HS-5 (cell line): ENCODE data around the gene THSD7A.

Experiments used
- DNase-seq: peaks from one replicate; pipeline ENCODE4 v3.0.0-alpha.2; 2012; ENCODE audit warnings: low read depth

The THSD7A gene

GRCh38 chr7:11751807-11752389, 80.1 kb downstream of the THSD7A start:
- no peak for DNase-seq

GRCh38 chr7:11751315-11751714, 80.7 kb downstream of the THSD7A start:
- no peak for DNase-seq

DNA sequence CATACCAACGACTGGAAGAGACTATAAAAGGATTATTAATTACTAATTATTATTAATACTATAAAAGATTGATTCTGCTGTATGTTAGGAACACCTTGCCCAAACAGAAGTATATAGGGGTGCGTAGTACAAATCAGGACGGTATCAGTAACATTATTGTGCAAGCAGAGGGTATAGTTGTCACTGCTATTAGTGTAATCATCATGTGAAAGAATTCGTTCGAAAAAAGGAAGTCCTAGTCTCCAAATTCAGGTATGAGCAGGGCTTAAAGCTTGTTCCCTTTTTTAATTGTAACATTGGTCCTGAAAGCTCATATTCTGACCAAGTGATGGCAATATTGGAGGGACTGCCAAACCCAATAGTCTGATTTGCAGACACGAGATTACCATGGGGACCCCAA, 81.8 kb downstream of the THSD7A start:
- DNase-seq: no peak

DNA sequence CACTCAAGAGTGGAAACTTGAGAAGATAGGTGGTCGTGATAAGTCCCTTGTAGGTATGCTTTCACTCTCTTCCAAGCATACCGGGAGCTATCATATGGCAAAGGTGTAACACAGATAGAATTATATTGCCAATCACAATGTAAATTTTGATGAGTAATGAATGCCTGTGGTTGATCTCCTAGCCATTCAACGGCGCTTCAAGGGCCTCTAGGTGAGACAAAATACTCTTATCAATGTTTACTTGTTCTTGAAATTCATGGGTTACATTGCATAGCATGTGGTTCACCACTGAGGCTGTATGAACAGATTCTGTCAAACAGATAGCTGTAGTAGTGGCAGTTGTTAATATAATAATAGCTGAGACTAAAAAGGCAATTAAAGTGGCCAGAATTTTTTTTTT, 82.4 kb downstream of the THSD7A start:
- no peak for DNase-seq

GRCh38 chr7:11748884-11749283, 83.1 kb downstream of the THSD7A start:
- DNase-seq: no peak

- DNase-seq: no peak
Measured at GRCh38 chr7:11747715-11748485, 84.1 kb downstream of the THSD7A start.

DNA sequence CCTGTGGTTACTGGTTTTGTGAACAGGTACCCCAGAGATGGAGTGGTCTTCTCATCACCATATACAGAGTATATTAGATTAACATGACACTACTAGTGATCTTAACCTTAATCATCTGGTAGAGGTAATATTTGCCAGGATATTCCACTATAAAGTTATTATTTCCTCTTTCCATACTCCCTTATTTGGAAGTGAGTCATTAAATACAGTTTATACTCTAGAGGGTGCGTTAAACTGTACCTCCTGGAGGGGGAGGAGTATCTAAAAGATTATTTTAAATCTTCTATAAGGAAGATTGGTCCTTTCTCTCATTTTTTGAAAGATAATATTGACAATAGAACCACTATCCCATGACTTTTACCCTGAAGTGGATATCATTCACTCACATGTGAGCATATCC, 85.4 kb downstream of the THSD7A start:
- DNase-seq: no peak

DNA sequence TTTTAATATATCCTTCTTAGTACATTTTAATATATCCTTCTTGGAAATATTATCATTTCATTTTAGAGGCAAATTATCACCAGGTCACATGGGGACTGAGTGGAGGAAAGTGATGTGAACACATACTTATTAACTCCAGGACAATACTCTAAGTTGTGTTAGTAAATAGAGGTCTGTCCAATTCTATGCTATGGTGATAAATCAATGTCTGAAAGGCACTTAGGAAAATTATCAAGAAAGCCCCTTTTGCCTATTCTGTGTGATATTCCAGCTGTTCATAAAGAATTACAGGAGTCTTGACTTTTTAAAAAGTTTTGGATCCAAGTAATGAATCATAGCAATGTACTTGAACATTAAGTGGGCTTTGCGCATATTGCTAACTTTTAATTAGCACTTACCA, 88.5 kb downstream of the THSD7A start:
- DNase-seq: no peak

DNA sequence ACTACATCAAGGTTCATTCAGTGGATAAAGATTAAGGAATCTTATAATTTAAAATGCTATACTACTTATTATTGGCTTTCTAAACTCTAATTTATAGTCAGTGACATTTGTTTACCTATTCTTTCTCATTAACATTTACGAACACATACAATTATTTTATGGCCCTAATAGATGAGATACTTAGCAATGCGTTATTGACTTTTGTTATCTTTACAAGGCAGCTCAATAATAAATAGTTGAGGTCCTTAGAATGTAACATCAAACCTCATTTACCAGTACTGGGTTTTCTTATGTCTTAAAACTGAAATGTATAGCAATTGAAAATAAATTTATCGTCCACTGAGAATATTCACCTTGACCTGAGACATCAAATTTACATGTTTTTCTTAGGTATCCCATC, 89.0 kb downstream of the THSD7A start:
- no peak for DNase-seq

DNA sequence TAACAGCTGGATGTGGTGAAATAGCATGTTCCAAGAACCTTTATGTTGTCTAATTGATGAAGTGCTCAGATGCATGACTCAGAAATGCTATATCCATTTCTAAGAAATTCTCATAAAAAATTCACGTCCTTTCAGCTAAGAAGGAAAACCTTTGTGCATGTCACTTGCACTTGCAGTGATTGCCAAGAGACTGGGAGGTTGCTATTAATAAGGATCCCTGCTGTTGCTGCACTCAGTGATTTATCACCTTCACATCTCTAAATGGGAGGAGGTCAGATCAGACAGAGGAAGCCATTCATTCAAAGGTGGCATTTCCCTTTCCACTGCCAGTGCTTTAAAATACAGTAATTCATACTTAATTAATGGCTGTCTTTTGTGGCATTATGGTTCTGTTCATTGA, 89.5 kb downstream of the THSD7A start:
- DNase-seq: no peak

DNA sequence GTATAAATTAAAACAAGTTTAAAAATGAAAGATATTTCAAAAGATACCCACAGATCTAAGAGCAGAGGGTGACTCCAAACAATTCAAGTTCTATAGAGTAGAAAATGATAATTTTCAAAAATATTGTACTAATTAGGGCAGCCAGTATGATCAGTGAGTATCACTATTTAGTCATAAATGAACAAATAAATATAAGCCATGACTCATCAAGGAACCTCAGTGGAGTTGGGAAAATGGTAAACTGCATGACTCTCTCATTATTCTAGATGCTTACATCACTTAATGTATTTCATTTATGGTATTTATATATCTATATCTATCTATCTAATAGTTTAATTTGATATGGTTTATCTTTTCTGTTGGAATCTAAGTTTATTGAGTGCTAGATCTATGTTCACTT, 94.3 kb downstream of the THSD7A start:
- peak; percentile 58 for DNase-seq

GRCh38 chr7:11732207-11732606, 99.8 kb downstream of the THSD7A start:
- no peak for DNase-seq

DNA sequence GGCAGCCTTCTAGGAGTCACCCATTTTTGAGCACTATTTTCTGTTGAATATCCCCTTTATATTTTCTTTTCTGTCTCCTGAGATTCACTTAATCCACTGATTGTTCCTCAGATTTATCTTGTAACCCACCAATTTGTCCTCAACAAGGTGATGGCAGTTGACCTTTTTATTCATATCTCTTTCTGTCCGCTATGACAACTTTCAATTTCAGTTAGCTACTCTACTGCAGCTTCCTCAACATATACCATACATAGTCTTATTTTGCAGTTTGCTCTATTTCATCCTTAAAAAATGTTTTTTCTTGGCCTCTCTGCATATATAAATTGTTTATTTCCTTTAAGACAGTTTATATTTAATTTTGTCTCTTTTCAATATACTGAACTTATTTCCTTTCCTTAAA, 101.3 kb downstream of the THSD7A start:
- DNase-seq: no peak

DNA sequence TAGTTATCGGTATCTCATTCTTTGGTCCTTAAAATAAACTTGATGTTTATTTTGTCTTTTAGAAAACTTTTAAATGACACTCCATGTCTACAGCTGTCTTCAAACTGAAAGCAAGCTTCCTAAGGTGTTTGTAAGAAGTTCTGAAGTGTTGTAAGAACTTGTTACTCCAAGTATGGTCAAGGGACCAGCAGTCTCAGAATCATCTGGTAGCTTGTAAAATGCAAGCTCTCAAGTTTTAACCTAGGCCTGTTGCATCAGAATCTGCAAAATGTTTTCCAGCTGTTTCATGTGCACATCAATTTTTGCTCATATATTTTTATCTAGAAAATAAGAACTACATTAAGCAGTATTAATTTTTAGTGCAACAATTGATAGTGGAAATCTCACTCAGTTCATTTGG, 104.1 kb downstream of the THSD7A start:
- DNase-seq: no peak

- peak; percentile 79 for DNase-seq
Measured at GRCh38 chr7:11726794-11727155, 105.2 kb downstream of the THSD7A start.

DNA sequence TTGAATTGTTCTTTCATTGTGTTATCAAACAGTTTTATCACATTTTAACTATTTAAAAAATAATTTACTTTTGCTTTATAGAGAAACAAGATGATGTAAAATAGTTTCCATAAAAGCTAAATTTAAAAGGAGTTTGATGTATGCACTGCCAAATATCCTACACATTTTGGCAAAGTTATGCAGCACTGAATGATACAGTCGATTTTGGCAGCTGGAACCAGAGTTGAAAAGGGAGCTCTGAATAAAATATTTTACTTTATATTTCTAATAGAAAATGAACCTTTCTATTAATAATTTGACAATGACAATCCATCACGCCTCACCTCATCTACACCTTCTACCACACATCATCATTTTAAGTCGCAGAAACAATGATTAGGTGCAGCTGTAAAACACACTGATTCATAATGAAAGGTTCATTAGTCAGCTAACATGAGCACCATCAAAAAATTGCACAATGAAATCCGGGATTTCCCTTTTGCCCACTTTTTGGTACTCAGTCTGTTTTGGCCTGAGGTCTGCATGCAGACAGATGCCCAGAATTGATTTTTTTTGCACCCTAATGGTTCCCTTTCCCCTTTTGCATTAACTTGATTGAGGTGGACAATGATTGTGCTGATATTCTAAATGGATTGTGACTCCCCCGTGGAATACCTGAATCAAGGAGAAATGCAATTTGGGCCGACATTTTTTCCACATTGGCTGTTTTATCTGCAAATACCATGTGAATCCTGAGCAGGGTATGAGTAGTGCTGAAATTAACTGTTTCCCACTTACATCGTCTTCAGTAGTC, 105.8 kb downstream of the THSD7A start:
- peak; percentile 73 for DNase-seq

- peak; percentile 84 for DNase-seq
Measured at GRCh38 chr7:11716185-11716584, 115.8 kb downstream of the THSD7A start.

GRCh38 chr7:11714676-11715075, 117.3 kb downstream of the THSD7A start:
- no peak for DNase-seq

- DNase-seq: no peak
Measured at GRCh38 chr7:11714205-11714604, 117.8 kb downstream of the THSD7A start.

- DNase-seq: no peak
Measured at GRCh38 chr7:11713352-11713751, 118.6 kb downstream of the THSD7A start.

DNA sequence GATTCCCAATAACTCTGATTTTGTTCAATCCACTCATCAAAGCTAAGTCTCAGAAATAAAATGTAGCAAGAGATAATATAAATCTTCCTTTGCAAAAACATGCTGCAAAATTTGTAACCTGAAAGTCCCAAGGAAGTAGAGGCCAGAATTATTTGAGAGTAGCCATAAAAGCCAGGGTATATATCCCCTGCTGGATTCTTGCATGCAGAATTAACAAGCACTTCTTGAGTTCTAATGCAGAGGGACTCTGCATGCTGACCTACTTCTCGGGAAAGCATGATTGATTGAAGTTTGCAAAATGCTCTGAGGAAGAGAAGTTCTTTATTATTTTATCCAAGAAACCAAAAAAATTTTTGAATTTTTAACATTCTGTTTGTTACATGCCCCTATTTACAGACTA, 121.6 kb downstream of the THSD7A start:
- DNase-seq: no peak

DNA sequence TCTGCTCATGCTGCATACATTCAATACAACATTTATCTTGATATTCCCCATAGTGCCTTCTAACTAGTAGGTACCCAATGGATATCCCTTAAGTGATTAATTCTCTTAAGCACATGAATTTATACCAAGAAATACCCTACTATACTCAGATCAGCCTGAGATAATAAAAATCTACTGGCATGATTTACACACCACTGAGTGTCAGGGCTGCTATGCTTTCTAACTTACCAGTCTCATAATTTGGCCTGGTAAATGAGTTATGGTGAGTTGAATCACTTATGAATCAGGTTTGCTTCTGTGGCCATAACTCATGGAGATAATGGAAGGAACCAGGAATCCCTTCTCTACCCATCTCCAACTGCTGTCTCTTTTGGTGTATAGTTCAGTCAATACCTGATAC, 122.8 kb downstream of the THSD7A start:
- no peak for DNase-seq

GRCh38 chr7:11707606-11708193, 124.3 kb downstream of the THSD7A start:
- DNase-seq: no peak
